ENCODE measurements around the gene NUDT7.

Gene NUDT7

GRCh38 chr16:77739559-77739892, 17.2 kb downstream of the NUDT7 start:
- no peak for TF ChIP-seq EZH2 (IDR thresholded peaks at IDR 0.05; ENCODE audit: borderline replicate concordance, low read length)
- TF ChIP-seq CTCF (IDR thresholded peaks at IDR 0.05; ENCODE audit: low read length), result no peak
- no peaks in the 10 kb centered on the region for H3K36me3 ChIP-seq (ENCODE audit: insufficient read depth, low read length)

GRCh38 chr16:77744141-77744540, 21.8 kb downstream of the NUDT7 start:
- no peak overlapping the region for H3K4me2 ChIP-seq (ENCODE audit: low read length)
- no peaks in the 10 kb centered on the region for H3F3A ChIP-seq (ENCODE audit: insufficient read depth, low read length)
- no peaks in the 10 kb centered on the region for H3K4me1 ChIP-seq (ENCODE audit: insufficient read depth, low read length, severe bottlenecking)
- no peaks in the 10 kb centered on the region for H4K20me1 ChIP-seq (ENCODE audit: insufficient read depth, low read length)
- H3K9me2 ChIP-seq (ENCODE audit: low read depth, low read length), result no peaks in the 10 kb centered on the region
- no peaks in the 10 kb centered on the region for H3K79me2 ChIP-seq (ENCODE audit: insufficient read depth, low read length)
- H3K9me3 ChIP-seq (ENCODE audit: low read length), result no peaks in the 10 kb centered on the region
- H3K27me3 ChIP-seq (ENCODE audit: insufficient read depth, low read length), result no peaks in the 10 kb centered on the region
- no peak overlapping the region for H3K27ac ChIP-seq (ENCODE audit: low read depth, low read length, poor library complexity, severe bottlenecking)
- H2AFZ ChIP-seq (ENCODE audit: low read length), result no peak overlapping the region
- no peak overlapping the region for H3K4me3 ChIP-seq (ENCODE audit: low read depth, low read length, poor library complexity, severe bottlenecking)
- H3K9ac ChIP-seq (ENCODE audit: low read length), result no peak overlapping the region
- H3K36me3 ChIP-seq (ENCODE audit: insufficient read depth, low read length), result no peaks in the 10 kb centered on the region
- no peak for TF ChIP-seq EZH2 (IDR thresholded peaks at IDR 0.05; ENCODE audit: borderline replicate concordance, low read length)
- TF ChIP-seq CTCF (IDR thresholded peaks at IDR 0.05; ENCODE audit: low read length), result no peak

More at GRCh38 chr16:77739559-77739892, 17.2 kb downstream of the NUDT7 start:
- Histone ChIP-seq H2AFZ (ENCODE audit: low read length) (no peak overlapping the region), H3K4me3 (ENCODE audit: low read depth, low read length, poor library complexity, severe bottlenecking) (no peak overlapping the region), H3K4me1 (ENCODE audit: insufficient read depth, low read length, severe bottlenecking) (no peaks in the 10 kb centered on the region), H4K20me1 (ENCODE audit: insufficient read depth, low read length) (no peaks in the 10 kb centered on the region), H3K27me3 (ENCODE audit: insufficient read depth, low read length) (no peaks in the 10 kb centered on the region), H3K9me3 (ENCODE audit: low read length) (no peaks in the 10 kb centered on the region), H3K27ac (ENCODE audit: low read depth, low read length, poor library complexity, severe bottlenecking) (no peak overlapping the region), H3K4me2 (ENCODE audit: low read length) (no peak overlapping the region), H3F3A (ENCODE audit: insufficient read depth, low read length) (no peaks in the 10 kb centered on the region), H3K79me2 (ENCODE audit: insufficient read depth, low read length) (no peaks in the 10 kb centered on the region), H3K9ac (ENCODE audit: low read length) (no peak overlapping the region), H3K9me2 (ENCODE audit: low read depth, low read length) (no peaks in the 10 kb centered on the region)

- Histone ChIP-seq H3K9me2 (ENCODE audit: low read depth, low read length) (no peaks in the 10 kb centered on the region), H3K4me3 (ENCODE audit: low read depth, low read length, poor library complexity, severe bottlenecking) (no peak overlapping the region), H3K4me1 (ENCODE audit: insufficient read depth, low read length, severe bottlenecking) (no peaks in the 10 kb centered on the region), H3K9ac (ENCODE audit: low read length) (no peak overlapping the region), H3F3A (ENCODE audit: insufficient read depth, low read length) (no peaks in the 10 kb centered on the region), H3K36me3 (ENCODE audit: insufficient read depth, low read length) (no peaks in the 10 kb centered on the region), H3K79me2 (ENCODE audit: insufficient read depth, low read length) (no peaks in the 10 kb centered on the region), H3K4me2 (ENCODE audit: low read length) (no peak overlapping the region), H2AFZ (ENCODE audit: low read length) (no peak overlapping the region), H4K20me1 (ENCODE audit: insufficient read depth, low read length) (no peaks in the 10 kb centered on the region), H3K27ac (ENCODE audit: low read depth, low read length, poor library complexity, severe bottlenecking) (no peak overlapping the region), H3K27me3 (ENCODE audit: insufficient read depth, low read length) (no peaks in the 10 kb centered on the region), H3K9me3 (ENCODE audit: low read length) (no peaks in the 10 kb centered on the region)
- TF ChIP-seq EZH2 (IDR thresholded peaks at IDR 0.05; ENCODE audit: borderline replicate concordance, low read length) (no peak), CTCF (IDR thresholded peaks at IDR 0.05; ENCODE audit: low read length) (no peak)
These were observed 23.7 kb downstream of the NUDT7 start for GRCh38 chr16:77745972-77746371.

All from OCI-LY1 (cell line).